GM10266 (cell line): ENCODE data around the gene TPPP2.

Experiments used
- DNase-seq: peaks from one replicate; pipeline ENCODE4 v3.0.0; 2012; ENCODE audit errors: extremely low spot score
- TF ChIP-seq, protein P1 (sequence below): IDR thresholded peaks from 2 replicates; pipeline ENCODE4 v1.5.1; 2012; ENCODE audit warnings: mild to moderate bottlenecking, low read depth; ENCODE audit not compliant: control insufficient read depth, insufficient read depth; ENCODE audit errors: missing control alignments

The TPPP2 gene

DNA sequence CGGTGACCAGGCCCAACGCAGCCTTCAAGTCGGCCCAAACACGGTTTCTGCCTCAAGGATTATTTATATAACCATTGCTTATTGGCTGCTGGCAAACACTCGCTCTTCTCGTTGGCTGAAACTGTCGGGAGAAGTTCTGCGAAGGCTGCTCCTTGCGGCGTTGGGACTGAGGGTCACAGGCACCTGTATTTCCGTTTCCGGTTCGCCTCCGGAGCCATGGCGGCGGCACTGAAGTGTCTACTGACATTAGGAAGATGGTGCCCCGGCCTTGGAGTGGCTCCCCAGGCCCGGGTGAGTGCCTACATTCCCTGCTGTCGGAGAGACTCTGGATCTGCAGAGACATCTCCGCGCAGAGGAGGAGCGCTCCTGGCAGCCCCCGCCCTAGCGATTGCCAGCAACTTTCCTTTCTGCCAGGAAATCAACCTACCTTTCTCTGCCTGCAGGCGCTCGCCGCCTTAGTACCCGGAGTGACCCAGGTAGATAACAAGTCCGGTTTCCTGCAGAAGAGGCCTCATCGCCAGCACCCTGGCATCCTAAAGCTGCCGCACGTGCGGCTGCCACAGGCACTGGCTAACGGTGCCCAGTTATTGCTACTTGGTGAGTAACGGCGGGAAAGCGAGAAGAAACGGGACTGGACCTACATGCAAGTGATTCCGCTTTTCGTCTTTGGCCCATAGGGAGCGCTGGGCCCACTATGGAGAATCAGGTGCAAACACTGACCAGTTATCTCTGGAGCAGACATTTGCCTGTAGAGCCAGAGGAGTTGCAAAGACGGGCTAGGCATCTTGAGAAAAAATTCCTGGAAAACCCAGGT is 40.0 kb upstream of the TPPP2 start, which contains the start of gene METTL17:
METTL17 (plus strand) TSS at position 194 of the 814 bp plus-strand sequence; CDS start at position 217, 23 bp downstream.
- TF ChIP-seq, protein P1, sequence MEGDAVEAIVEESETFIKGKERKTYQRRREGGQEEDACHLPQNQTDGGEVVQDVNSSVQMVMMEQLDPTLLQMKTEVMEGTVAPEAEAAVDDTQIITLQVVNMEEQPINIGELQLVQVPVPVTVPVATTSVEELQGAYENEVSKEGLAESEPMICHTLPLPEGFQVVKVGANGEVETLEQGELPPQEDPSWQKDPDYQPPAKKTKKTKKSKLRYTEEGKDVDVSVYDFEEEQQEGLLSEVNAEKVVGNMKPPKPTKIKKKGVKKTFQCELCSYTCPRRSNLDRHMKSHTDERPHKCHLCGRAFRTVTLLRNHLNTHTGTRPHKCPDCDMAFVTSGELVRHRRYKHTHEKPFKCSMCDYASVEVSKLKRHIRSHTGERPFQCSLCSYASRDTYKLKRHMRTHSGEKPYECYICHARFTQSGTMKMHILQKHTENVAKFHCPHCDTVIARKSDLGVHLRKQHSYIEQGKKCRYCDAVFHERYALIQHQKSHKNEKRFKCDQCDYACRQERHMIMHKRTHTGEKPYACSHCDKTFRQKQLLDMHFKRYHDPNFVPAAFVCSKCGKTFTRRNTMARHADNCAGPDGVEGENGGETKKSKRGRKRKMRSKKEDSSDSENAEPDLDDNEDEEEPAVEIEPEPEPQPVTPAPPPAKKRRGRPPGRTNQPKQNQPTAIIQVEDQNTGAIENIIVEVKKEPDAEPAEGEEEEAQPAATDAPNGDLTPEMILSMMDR, result peak; percentile 38
- DNase-seq, result peak; percentile 85

- no peak for DNase-seq
- TF ChIP-seq, protein P1, result no peak
Observed at GRCh38 chr14:20996521-20996920, 33.5 kb upstream of the TPPP2 start.

DNA sequence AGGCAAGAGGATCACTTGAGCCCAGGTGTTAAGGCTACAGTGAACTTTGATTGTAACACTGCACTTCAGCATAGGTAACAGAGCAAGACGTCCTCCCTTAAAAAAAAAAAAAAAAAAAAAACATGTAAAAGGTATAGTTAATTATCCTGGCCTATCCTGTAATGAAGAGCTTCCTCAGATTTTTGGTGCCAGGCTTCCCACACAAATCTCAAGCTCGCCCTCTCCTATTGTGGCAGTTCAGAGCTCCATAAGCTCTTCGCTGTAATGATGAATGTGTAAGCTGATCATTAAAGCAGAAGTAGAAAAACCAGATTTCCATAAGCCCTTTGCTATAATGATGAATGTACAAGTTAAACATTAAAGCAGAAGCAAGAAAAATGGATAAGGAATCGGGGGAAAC is 32.9 kb upstream of the TPPP2 start:
- TF ChIP-seq, protein P1, result no peak
- DNase-seq, result no peak

DNA sequence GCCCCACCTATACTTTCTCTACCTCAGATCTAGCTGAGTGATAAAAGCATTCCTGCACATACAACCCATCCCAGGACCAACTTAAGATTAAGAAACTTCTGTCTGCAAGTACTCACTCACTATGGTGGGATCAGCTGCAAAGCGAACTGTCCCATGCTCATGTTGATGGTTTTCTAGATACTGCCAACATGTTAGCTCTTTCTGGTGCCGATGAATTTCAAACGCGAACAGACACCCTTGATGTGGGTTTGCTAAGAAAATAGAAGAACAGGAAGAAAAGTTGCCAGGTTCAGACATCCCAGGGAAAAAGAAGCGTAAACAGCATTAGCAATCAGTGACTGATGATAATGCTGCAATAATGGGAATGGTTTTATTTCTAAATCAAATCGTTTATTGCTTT is 32.5 kb upstream of the TPPP2 start:
- TF ChIP-seq, protein P1, result no peak
- DNase-seq, result no peak

GRCh38 chr14:20998139-20998538 is 31.9 kb upstream of the TPPP2 start:
- no peak for DNase-seq
- TF ChIP-seq, protein P1, result no peak

DNA sequence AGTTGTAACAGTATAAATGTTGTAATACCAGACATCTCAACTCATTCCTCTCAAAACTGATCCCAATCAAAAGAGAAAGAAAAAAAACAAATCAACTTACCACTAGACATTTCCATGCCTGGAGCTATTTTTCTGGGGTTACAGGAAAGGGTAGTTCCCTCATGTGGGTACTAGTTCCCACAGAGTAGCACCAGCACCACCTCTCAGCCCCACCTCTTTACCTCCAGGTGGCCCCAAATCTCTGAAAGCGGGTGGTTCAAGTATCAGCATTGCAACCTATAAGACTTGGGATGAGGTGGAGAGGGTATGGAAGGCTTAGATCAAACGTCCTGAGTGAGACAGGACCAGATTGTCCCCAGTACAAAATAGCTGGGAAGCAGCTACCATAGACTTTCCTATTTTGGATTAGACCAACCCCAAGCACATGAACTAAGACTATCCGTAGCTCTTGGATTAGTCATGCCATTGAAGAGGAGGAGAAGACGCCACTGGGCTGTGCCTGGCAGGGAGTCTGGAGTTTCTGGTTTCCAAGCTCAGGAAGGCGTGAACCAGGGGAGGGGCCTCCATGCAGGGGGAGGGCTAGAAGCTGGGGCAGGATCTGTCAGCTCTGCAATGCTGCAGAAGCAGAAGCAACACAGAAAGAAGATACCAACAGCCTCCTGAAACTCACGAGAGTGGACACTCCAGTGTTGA is 31.2 kb upstream of the TPPP2 start, which contains the start of gene SLC39A2:
SLC39A2 (plus strand) TSS at position 620 of the 693 bp plus-strand sequence. CDS start 154 bp downstream, outside the sequence.
- no peak for DNase-seq
- TF ChIP-seq, protein P1, result no peak
